Gastrocnemius medialis (tissue), 4 donors: ENCODE measurements around the gene ZNF708.
"Not testable (repeated sequence)": the region's sequence is repeated elsewhere in the genome, so short reads cannot be mapped to it uniquely, and the experiment has no call there.

Source experiments
- CTCF ChIP-seq, 5 experiments: fragments of 450-650 bp in 3 of 5; fragments of 200-600 bp in 2 of 5; sonication (generic) in 2 of 5; IDR thresholded peaks in 4 of 5; conservative IDR thresholded peaks in 1 of 5; 1 replicate in 4 of 5; 2 replicates in 1 of 5; pipeline ENCODE4 v1.5.1; 2016 to 2019; ENCODE audit warnings: antibody characterized with exemption in 5 of 5, mild to moderate bottlenecking in 3 of 5, moderate library complexity in 3 of 5
- POLR2A ChIP-seq, 2 donors: fragments of 450-650 bp; IDR thresholded peaks; one replicate each; pipeline ENCODE4 v1.6.1; 2017; ENCODE audit warnings: antibody characterized with exemption in 2 of 2, mild to moderate bottlenecking in 2 of 2, moderate library complexity in 2 of 2

- not testable (repeated sequence) for TF ChIP-seq POLR2A (IDR thresholded peaks at IDR 0.05); CTCF (IDR thresholded peaks at IDR 0.05 in 4 of 5, conservative IDR thresholded peaks at IDR 0.05 in 1 of 5)
Measured at GRCh38 chr19:21306881-21307479, 22.2 kb downstream of the ZNF708 start.
